Panc1 (cell line): Measurements from ENCODE around the gene FAF1. TPM values are rescaled to one million over a fixed set of nuclear protein-coding genes. Genes with fewer than 3 reads are reported as not detected.

Source experiments
- ATAC-seq: fragments of 200-7000 bp; cut with Tn5 transposase; 2 replicates; pipeline ENCODE4 v1.9.1; 2020; ENCODE audit warnings: mild to moderate bottlenecking, moderate library complexity
- BruUV-seq: library from RNA; stranded (reverse); fragments of 400-500 nt; replicated peaks from 2 replicates; lab custom pipeline; 2021; lab: Mats Ljungman, UMichigan
- CTCF ChIA-PET: fragments of 300-600 bp; sonication (Branson Sonifier 250); formaldehyde crosslinking; loops from one replicate; lab custom pipeline; 2022; ENCODE audit warnings: antibody characterized with exemption; lab: Charles Lee
- POLR2A ChIA-PET: fragments of 300-600 bp; sonication (Branson Sonifier 250); formaldehyde crosslinking; loops from one replicate; lab custom pipeline; 2022; ENCODE audit warnings: antibody characterized with exemption; lab: Charles Lee
- DNase-seq: peaks from one replicate; pipeline ENCODE4 v3.0.0-alpha.2; 2010; ENCODE audit warnings: low read depth, low spot score
- H3K27ac ChIP-seq: 2 replicates; pipeline ENCODE4 v1.5.1; 2011; ENCODE audit warnings: mild to moderate bottlenecking, low read length, inconsistent platforms
- H3K27me3 ChIP-seq: fragments of 200-500 bp; sonication (Bioruptor generic); 2 replicates; pipeline ENCODE4 v1.6.0; 2014; ENCODE audit warnings: low read length, inconsistent platforms; ENCODE audit not compliant: control insufficient read depth, insufficient read depth
- H3K36me3 ChIP-seq: fragments of 200-500 bp; sonication (Bioruptor generic); 2 replicates; pipeline ENCODE4 v1.5.1; 2014; ENCODE audit warnings: inconsistent platforms, mild to moderate bottlenecking, low read length, moderate library complexity; ENCODE audit not compliant: control insufficient read depth, insufficient read depth
- H3K4me1 ChIP-seq: 2 replicates; pipeline ENCODE4 v1.5.1; 2011; ENCODE audit warnings: inconsistent platforms, mild to moderate bottlenecking, low read length, moderate library complexity; ENCODE audit not compliant: control insufficient read depth, insufficient read depth
- H3K4me3 ChIP-seq, 2 experiments: 2 replicates each; pipeline ENCODE4 v1.5.1; 2011 to 2012; ENCODE audit warnings: low read depth in 2 of 2, low read length in 2 of 2, mild to moderate bottlenecking in 2 of 2, inconsistent platforms in 1 of 2, moderate library complexity in 1 of 2
- H3K9me3 ChIP-seq: fragments of 200-500 bp; sonication (Bioruptor generic); 2 replicates; pipeline ENCODE4 v1.5.1; 2014; ENCODE audit warnings: low read depth, mild to moderate bottlenecking, inconsistent platforms, low read length, moderate library complexity; ENCODE audit not compliant: control insufficient read depth, insufficient read depth
- POLR2AphosphoS5 ChIP-seq: IDR thresholded peaks from 2 replicates; pipeline ENCODE4 v1.6.1; 2012; ENCODE audit warnings: mild to moderate bottlenecking, low read depth, low read length, moderate library complexity
- REST ChIP-seq, 2 experiments: IDR thresholded peaks; 2 replicates each; pipeline ENCODE4 v1.6.1; 2011 to 2012; ENCODE audit warnings: low read depth in 2 of 2, control low read depth in 1 of 2, low read length in 1 of 2, mild to moderate bottlenecking in 1 of 2, moderate library complexity in 1 of 2; ENCODE audit not compliant: insufficient read depth in 1 of 2
- SIN3A ChIP-seq: IDR thresholded peaks from 2 replicates; pipeline ENCODE4 v1.6.1; 2012; ENCODE audit warnings: low read depth, mild to moderate bottlenecking, low read length, moderate library complexity, borderline replicate concordance; ENCODE audit not compliant: insufficient read depth
- TCF7L2 ChIP-seq: IDR thresholded peaks from 2 replicates; pipeline ENCODE4 v1.6.1; 2011; ENCODE audit warnings: mild to moderate bottlenecking, low read depth, low read length, inconsistent platforms
- in situ Hi-C: cut with HindIII; loops from 2 replicates; pipeline ENCODE4 v1.10.0; 2016; ENCODE audit warnings: low sequenced_read_pairs, low pct_unique_long_range_greater_than_20kb
- intact Hi-C: fragments of 100-400 bp; cut with micrococcal nuclease; formaldehyde crosslinking; loops from one replicate; pipeline ENCODE4 v1.10.0; 2022; ENCODE audit not compliant: unreplicated experiment
- total RNA-seq: library from RNA; stranded (reverse); gene quantifications from one replicate; pipeline ENCODE4 v1.2.1, GENCODE V29; 2021; ENCODE audit not compliant: unreplicated experiment
- TF ChIP-seq, protein P1 (sequence below): fragments of 450-650 bp; IDR thresholded peaks from 2 replicates; pipeline ENCODE4 v1.5.1; 2017; ENCODE audit warnings: mild to moderate bottlenecking

FAF1 gene
- total RNA-seq, 1 experiment from 2014 or later = 101 TPM

DNA sequence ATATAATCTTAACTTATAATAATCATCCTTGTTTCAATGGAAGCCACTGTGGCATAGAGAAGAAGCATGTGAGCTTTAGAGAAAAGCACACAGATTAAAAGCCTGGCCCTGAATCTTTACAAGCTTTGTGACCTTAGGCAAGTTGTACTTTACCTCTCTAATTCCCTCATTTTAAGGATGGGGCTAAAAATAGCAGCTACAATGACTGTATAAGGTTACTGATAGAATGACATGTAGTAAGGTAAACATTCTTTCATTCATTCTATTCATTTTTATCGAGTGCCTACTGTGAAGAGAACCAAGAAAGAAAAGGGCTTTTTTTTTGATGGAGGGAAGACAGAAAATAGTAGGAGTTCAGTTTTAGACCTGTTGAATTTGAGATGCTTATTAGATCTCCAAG, 35.6 kb upstream of the FAF1 start:
- Histone ChIP-seq H3K27ac (no peak overlapping the region), H3K4me1 (no peaks in the 10 kb centered on the region), H3K36me3 (no peaks in the 10 kb centered on the region; the same call in 1 of the 2 replicates), H3K27me3 (no peaks in the 10 kb centered on the region), H3K9me3 (no peaks in the 10 kb centered on the region), H3K4me3 (no peak overlapping the region)
- no TSS peak for BruUV-seq
- POLR2A ChIA-PET = no interaction called here
- intact Hi-C loops (no loop called here), in situ Hi-C loops (no loop called here)
- CTCF ChIA-PET = no interaction called here
- TF ChIP-seq, protein P1, sequence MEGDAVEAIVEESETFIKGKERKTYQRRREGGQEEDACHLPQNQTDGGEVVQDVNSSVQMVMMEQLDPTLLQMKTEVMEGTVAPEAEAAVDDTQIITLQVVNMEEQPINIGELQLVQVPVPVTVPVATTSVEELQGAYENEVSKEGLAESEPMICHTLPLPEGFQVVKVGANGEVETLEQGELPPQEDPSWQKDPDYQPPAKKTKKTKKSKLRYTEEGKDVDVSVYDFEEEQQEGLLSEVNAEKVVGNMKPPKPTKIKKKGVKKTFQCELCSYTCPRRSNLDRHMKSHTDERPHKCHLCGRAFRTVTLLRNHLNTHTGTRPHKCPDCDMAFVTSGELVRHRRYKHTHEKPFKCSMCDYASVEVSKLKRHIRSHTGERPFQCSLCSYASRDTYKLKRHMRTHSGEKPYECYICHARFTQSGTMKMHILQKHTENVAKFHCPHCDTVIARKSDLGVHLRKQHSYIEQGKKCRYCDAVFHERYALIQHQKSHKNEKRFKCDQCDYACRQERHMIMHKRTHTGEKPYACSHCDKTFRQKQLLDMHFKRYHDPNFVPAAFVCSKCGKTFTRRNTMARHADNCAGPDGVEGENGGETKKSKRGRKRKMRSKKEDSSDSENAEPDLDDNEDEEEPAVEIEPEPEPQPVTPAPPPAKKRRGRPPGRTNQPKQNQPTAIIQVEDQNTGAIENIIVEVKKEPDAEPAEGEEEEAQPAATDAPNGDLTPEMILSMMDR = no peak
- TF ChIP-seq SIN3A = no peak
- TF ChIP-seq POLR2AphosphoS5 = no peak
- TF ChIP-seq TCF7L2 = no peak
- no peak for TF ChIP-seq REST (IDR thresholded peaks at IDR 0.05; ENCODE audit: insufficient read depth in 1 of 2, low read depth in 2 of 2, low read length in 1 of 2)
- ATAC-seq (no peak), DNase-seq (no peak)

GRCh38 chr1:50994997-50995396, 34.9 kb upstream of the FAF1 start:
- Histone ChIP-seq H3K27me3 (no peaks in the 10 kb centered on the region), H3K9me3 (no peaks in the 10 kb centered on the region), H3K27ac (no peak overlapping the region), H3K36me3 (no peaks in the 10 kb centered on the region; the same call in 1 of the 2 replicates), H3K4me3 (no peak overlapping the region), H3K4me1 (no peaks in the 10 kb centered on the region)
- in situ Hi-C loops = no loop called here
- DNase-seq (no peak), ATAC-seq (no peak)
- CTCF ChIA-PET = no interaction called here
- BruUV-seq = no TSS peak
- TF ChIP-seq REST (IDR thresholded peaks at IDR 0.05; ENCODE audit: insufficient read depth in 1 of 2, low read depth in 2 of 2, low read length in 1 of 2) (no peak), POLR2AphosphoS5 (no peak), TCF7L2 (no peak), SIN3A (no peak)
- TF ChIP-seq, protein P1 = no peak
- POLR2A ChIA-PET = no interaction called here
- intact Hi-C loops = no loop called here
